B cell (primary cell): ENCODE measurements around the gene NOL4L.

ENCODE experiments used
- CTCF ChIP-seq: fragments of 200-600 bp; IDR thresholded peaks from one replicate; pipeline ENCODE4 v1.8.0; 2022; ENCODE audit warnings: antibody characterized with exemption, mild to moderate bottlenecking
- EZH2 ChIP-seq: IDR thresholded peaks from 2 replicates; pipeline ENCODE4 v1.6.1; 2012; ENCODE audit warnings: borderline replicate concordance, low read depth, mild to moderate bottlenecking, moderate library complexity, low read length; ENCODE audit not compliant: insufficient read depth, poor library complexity, severe bottlenecking

- TF ChIP-seq CTCF: no peak
- no peak for TF ChIP-seq EZH2
Observed at GRCh38 chr20:32631933-32632460, 46.9 kb upstream of the NOL4L start.
